HUDEP-2 (cell line): Measurements from ENCODE around the gene ZNF48.

Experiments used
- DNase-seq, 76 experiments: peaks; one replicate each; lab custom pipeline; 2025; ENCODE audit not compliant: unreplicated experiment in 76 of 76; lab: John Stamatoyannopoulos, UW

ZNF48 gene

GRCh38 chr16:30401768-30402425 lies 6.7 kb downstream of the ZNF48 start:
- no peak for DNase-seq

GRCh38 chr16:30406795-30407101 lies 11.5 kb downstream of the ZNF48 start:
- no peak for DNase-seq

GRCh38 chr16:30407102-30407803 lies 12.0 kb downstream of the ZNF48 start, which contains the start of gene ZNF771:
Gene ZNF771, plus strand, starts transcription at chr16:30407606. Its CDS starts 448 bp downstream, at chr16:30408054.
- peak in 70 of 76 experiments; percentile 55 to 99 (median 88) for DNase-seq

- DNase-seq: peak in 1 of 76 experiments; percentile 29
These were observed 12.7 kb downstream of the ZNF48 start for GRCh38 chr16:30407804-30408534.

- DNase-seq: peak in 68 of 76 experiments; percentile 40 to 93 (median 80)
These were observed 14.2 kb downstream of the ZNF48 start for GRCh38 chr16:30409125-30410060.

GRCh38 chr16:30413112-30413806 lies 18.0 kb downstream of the ZNF48 start:
- no peak for DNase-seq

GRCh38 chr16:30414159-30414558 lies 18.9 kb downstream of the ZNF48 start:
- no peak for DNase-seq

- DNase-seq: no peak
These were observed 20.9 kb downstream of the ZNF48 start for GRCh38 chr16:30416047-30416603.

- peak in 1 of 76 experiments; percentile 37 for DNase-seq
These were observed 21.7 kb downstream of the ZNF48 start for GRCh38 chr16:30416624-30417528.

- DNase-seq: peak in 70 of 76 experiments; percentile 31 to 93 (median 81)
These were observed 22.5 kb downstream of the ZNF48 start for GRCh38 chr16:30417529-30418349.

- DNase-seq: peak in 3 of 76 experiments; percentile 13 to 45 (median 26)
These were observed 23.3 kb downstream of the ZNF48 start for GRCh38 chr16:30418350-30419181.

- DNase-seq: no peak
These were observed 25.8 kb downstream of the ZNF48 start for GRCh38 chr16:30421010-30421409.

- no peak for DNase-seq
These were observed 32.8 kb downstream of the ZNF48 start for GRCh38 chr16:30428055-30428454.

GRCh38 chr16:30429418-30429677 lies 34.1 kb downstream of the ZNF48 start:
- DNase-seq: peak in 1 of 76 experiments; percentile 29

GRCh38 chr16:30429678-30430427 lies 34.6 kb downstream of the ZNF48 start, which contains the start of gene DCTPP1:
Gene DCTPP1, minus strand, starts transcription at chr16:30430030. Its CDS starts 50 bp downstream, at chr16:30429980.
- DNase-seq: peak in 73 of 76 experiments; percentile 72 to 99 (median 96)

GRCh38 chr16:30430428-30430970 lies 35.3 kb downstream of the ZNF48 start:
- peak in 10 of 76 experiments; percentile 30 to 56 (median 42) for DNase-seq
